Keratinocyte (primary cell): Measurements from ENCODE around the gene TARS3.

Experiments used
- CTCF ChIP-seq, 3 experiments: IDR thresholded peaks in 1 of 3; conservative IDR thresholded peaks in 1 of 3; optimal IDR thresholded peaks in 1 of 3; 2 replicates in 2 of 3; 3 replicates in 1 of 3; pipeline versions ENCODE3 to v1.5.1; 2011; ENCODE audit warnings: low read length in 3 of 3, mild to moderate bottlenecking in 3 of 3, moderate library complexity in 2 of 3, control low read depth in 1 of 3, inconsistent platforms in 1 of 3; ENCODE audit not compliant: insufficient read depth in 2 of 3; ENCODE audit errors: extremely low read depth in 1 of 3
- EZH2 ChIP-seq: IDR thresholded peaks from one replicate; pipeline ENCODE4 v1.6.1; 2012; ENCODE audit warnings: inconsistent platforms, mild to moderate bottlenecking, low read length, moderate library complexity

- TF ChIP-seq EZH2 (no peak), CTCF (optimal IDR thresholded peaks at IDR 0.05 in 1 of 3, IDR thresholded peaks at IDR 0.05 in 1 of 3, conservative IDR thresholded peaks at IDR 0.05 in 1 of 3; ENCODE audit: extremely low read depth in 1 of 3, insufficient read depth in 2 of 3, low read length in 3 of 3) (no peak)
Observed at GRCh38 chr15:101615414-101615985, 108.8 kb downstream of the TARS3 start.
